K562 (cell line): ENCODE measurements around the gene CLCNKA.

Source experiments
- ARNT ChIP-seq, 2 experiments: fragments of 450-650 bp; IDR thresholded peaks; 2 replicates each; pipeline ENCODE4 v1.6.1; 2016; ENCODE audit warnings: mild to moderate bottlenecking in 1 of 2
- CTCF ChIP-seq, 3 experiments: IDR thresholded peaks in 2 of 3; conservative IDR thresholded peaks in 1 of 3; 2 replicates each; pipeline ENCODE4 v1.5.1; 2011 to 2012; ENCODE audit warnings: low read length in 3 of 3, mild to moderate bottlenecking in 3 of 3, control low read depth in 2 of 3, improper control_type of control experiment in 1 of 3, inconsistent platforms in 1 of 3, low read depth in 1 of 3, mixed read lengths in 1 of 3, moderate library complexity in 1 of 3; ENCODE audit not compliant: insufficient read depth in 2 of 3
- HDAC6 ChIP-seq: IDR thresholded peaks from 2 replicates; pipeline ENCODE4 v1.6.1; 2012; ENCODE audit warnings: low read depth, mild to moderate bottlenecking, control low read depth, inconsistent platforms, low read length, moderate library complexity
- HNRNPH1 ChIP-seq: fragments of 200-400 bp; formaldehyde crosslinking; optimal IDR thresholded peaks from 2 replicates; pipeline ENCODE3; 2017; ENCODE audit warnings: low read depth, mild to moderate bottlenecking, low read length, moderate library complexity
- MIER1 ChIP-seq: fragments of 450-650 bp; IDR thresholded peaks from 2 replicates; pipeline ENCODE4 v1.6.1; 2016; ENCODE audit warnings: antibody characterized with exemption, mild to moderate bottlenecking, low read depth
- POLR2A ChIP-seq: fragments of 450-650 bp; conservative IDR thresholded peaks from 2 replicates; pipeline ENCODE4 v1.6.1; 2016
- POLR2AphosphoS2 ChIP-seq: IDR thresholded peaks from 2 replicates; pipeline ENCODE4 v1.6.1; 2012; ENCODE audit warnings: low read length, improper control_type of control experiment
- POLR3A ChIP-seq: IDR thresholded peaks from 2 replicates; pipeline ENCODE4 v1.6.1; 2011; ENCODE audit warnings: borderline replicate concordance, mild to moderate bottlenecking, moderate library complexity; ENCODE audit not compliant: insufficient read length, insufficient read depth; ENCODE audit errors: extremely low read depth
- RFX5 ChIP-seq: IDR thresholded peaks from 2 replicates; pipeline ENCODE4 v1.6.1; 2011; ENCODE audit warnings: low read depth, mild to moderate bottlenecking, improper control_type of control experiment, low read length
- SP1 ChIP-seq: sonication (generic); formaldehyde crosslinking; IDR thresholded peaks from 2 replicates; pipeline ENCODE4 v1.8.1; 2022; ENCODE audit warnings: mild to moderate bottlenecking, missing genetic modification reagents
- TCF7L2 ChIP-seq: fragments of 150-350 bp; IDR thresholded peaks from 2 replicates; pipeline ENCODE4 v1.6.1; 2016; ENCODE audit warnings: low read depth, mild to moderate bottlenecking, low read length, moderate library complexity
- ZNF609 ChIP-seq: sonication (generic); formaldehyde crosslinking; IDR thresholded peaks from 2 replicates; pipeline ENCODE4 v1.8.1; 2023; ENCODE audit warnings: missing genetic modification reagents, mild to moderate bottlenecking, borderline replicate concordance
- ZNF785 ChIP-seq: fragments of 250-450 bp; sonication (Bioruptor Pico); IDR thresholded peaks from 2 replicates; pipeline ENCODE4 v1.4.0; 2020; ENCODE audit warnings: mild to moderate bottlenecking
- TF ChIP-seq, protein P1 (sequence below): sonication (generic); formaldehyde crosslinking; IDR thresholded peaks from 2 replicates; pipeline ENCODE4 v1.8.0; 2023; ENCODE audit warnings: mild to moderate bottlenecking, missing genetic modification reagents

DNA sequence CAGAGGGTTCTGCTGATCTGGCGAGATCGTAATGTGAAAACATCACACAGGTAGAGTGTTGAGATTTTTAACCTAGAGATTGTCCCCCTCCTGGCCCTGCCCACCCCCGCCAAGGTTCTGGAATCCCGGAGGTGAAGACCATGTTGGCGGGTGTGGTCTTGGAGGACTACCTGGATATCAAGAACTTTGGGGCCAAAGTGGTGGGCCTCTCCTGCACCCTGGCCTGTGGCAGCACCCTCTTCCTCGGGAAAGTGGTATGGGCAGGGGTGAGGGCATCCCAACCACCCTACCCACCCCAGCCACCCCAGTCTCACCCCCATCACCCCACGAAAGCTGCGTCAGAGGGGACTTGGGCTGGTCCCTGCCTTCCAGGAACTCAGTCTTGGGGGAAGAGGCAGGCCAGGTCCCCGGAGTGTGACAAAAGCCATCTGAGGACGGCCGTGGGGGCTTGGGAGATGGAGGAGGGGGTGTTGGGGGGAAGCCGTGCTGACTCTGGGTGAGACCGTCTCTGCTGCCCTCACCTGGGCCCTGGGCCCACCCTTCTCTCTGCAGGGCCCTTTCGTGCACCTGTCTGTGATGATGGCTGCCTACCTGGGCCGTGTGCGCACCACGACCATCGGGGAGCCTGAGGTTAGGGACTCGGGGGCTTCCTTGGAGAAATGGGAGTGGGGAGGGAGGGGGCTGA is 26.1 kb downstream of the CLCNKA start:
- TF ChIP-seq CTCF (IDR thresholded peaks at IDR 0.05 in 2 of 3, conservative IDR thresholded peaks at IDR 0.05 in 1 of 3; ENCODE audit: insufficient read depth in 2 of 3, low read depth in 1 of 3, low read length in 3 of 3), result no peak
- TF ChIP-seq HDAC6, result no peak
- no peak for TF ChIP-seq TCF7L2
- TF ChIP-seq HNRNPH1, result no peak
- TF ChIP-seq POLR3A, result no peak
- no peak for TF ChIP-seq MIER1
- TF ChIP-seq RFX5, result no peak
- TF ChIP-seq, protein P1, sequence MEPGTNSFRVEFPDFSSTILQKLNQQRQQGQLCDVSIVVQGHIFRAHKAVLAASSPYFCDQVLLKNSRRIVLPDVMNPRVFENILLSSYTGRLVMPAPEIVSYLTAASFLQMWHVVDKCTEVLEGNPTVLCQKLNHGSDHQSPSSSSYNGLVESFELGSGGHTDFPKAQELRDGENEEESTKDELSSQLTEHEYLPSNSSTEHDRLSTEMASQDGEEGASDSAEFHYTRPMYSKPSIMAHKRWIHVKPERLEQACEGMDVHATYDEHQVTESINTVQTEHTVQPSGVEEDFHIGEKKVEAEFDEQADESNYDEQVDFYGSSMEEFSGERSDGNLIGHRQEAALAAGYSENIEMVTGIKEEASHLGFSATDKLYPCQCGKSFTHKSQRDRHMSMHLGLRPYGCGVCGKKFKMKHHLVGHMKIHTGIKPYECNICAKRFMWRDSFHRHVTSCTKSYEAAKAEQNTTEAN (CRISPR knock-in tag), result no peak
- TF ChIP-seq POLR2A, result no peak
- no peak for TF ChIP-seq ZNF609 (CRISPR knock-in tag)
- no peak for TF ChIP-seq ZNF785 (CRISPR knock-in tag)
- no peak for TF ChIP-seq SP1 (CRISPR knock-in tag)
- no peak for TF ChIP-seq ARNT (IDR thresholded peaks at IDR 0.05)
- TF ChIP-seq POLR2AphosphoS2, result no peak
